SW 1271 (cell line): ENCODE results near the gene YIF1A.

Experiments
- DNase-seq, 2 experiments: peaks; one replicate each; lab custom pipeline; 2025; lab: John Stamatoyannopoulos, UW

The YIF1A gene

GRCh38 chr11:66288671-66289547, at the start of gene YIF1A:
TSS of gene YIF1A (minus strand) at chr11:66289143. CDS start at chr11:66288985, 158 bp downstream.
- peak; percentile 97 to 99 for DNase-seq

- DNase-seq = no peak
These were observed 48.4 kb upstream of the YIF1A start for GRCh38 chr11:66337103-66337899.

- peak; percentile 96 to 97 for DNase-seq
These were observed 47.5 kb upstream of the YIF1A start, which contains the start of gene RIN1 for GRCh38 chr11:66336234-66337102. TSS of gene RIN1 (minus strand) at chr11:66336434. CDS start at chr11:66336402, 32 bp downstream.

- peak in 1 of 2 experiments; percentile 38 for DNase-seq
These were observed 46.7 kb upstream of the YIF1A start for GRCh38 chr11:66335531-66336233.

GRCh38 chr11:66334605-66335442, 45.9 kb upstream of the YIF1A start:
- no peak for DNase-seq

GRCh38 chr11:66333896-66334604, 45.1 kb upstream of the YIF1A start:
- DNase-seq = no peak

- DNase-seq = no peak
These were observed 44.4 kb upstream of the YIF1A start for GRCh38 chr11:66333220-66333877.

GRCh38 chr11:66332371-66333219, 43.7 kb upstream of the YIF1A start:
- DNase-seq = no peak

GRCh38 chr11:66331542-66332370, 42.8 kb upstream of the YIF1A start:
- DNase-seq = no peak

- no peak for DNase-seq
These were observed 42.0 kb upstream of the YIF1A start for GRCh38 chr11:66330931-66331330.

- DNase-seq = no peak
These were observed 40.3 kb upstream of the YIF1A start for GRCh38 chr11:66329165-66329673.

GRCh38 chr11:66328302-66329144, 39.6 kb upstream of the YIF1A start:
- peak; percentile 66 to 78 for DNase-seq

GRCh38 chr11:66328031-66328301, 39.0 kb upstream of the YIF1A start:
- DNase-seq = no peak

- peak in 1 of 2 experiments; percentile 22 for DNase-seq
These were observed 38.5 kb upstream of the YIF1A start for GRCh38 chr11:66327171-66328030.
